Astrocyte (in vitro differentiated cells and primary cell): ENCODE data around the gene SLC9A1.

ENCODE experiments used
- CTCF ChIP-seq: IDR thresholded peaks from 2 replicates; pipeline ENCODE4 v1.5.1; 2011; ENCODE audit warnings: low read depth, mild to moderate bottlenecking, inconsistent platforms, low read length, moderate library complexity; ENCODE audit not compliant: insufficient read depth
- EZH2 ChIP-seq: IDR thresholded peaks from 2 replicates; pipeline ENCODE4 v1.6.1; 2012; ENCODE audit warnings: mild to moderate bottlenecking, low read length, inconsistent platforms; ENCODE audit not compliant: insufficient read depth

- TF ChIP-seq CTCF = no peak
- no peak for TF ChIP-seq EZH2
Measured at GRCh38 chr1:27126391-27126790, 28.5 kb downstream of the SLC9A1 start.
